ENCODE data around the gene TTLL3. TPM values are rescaled to one million over a fixed set of nuclear protein-coding genes. Genes with fewer than 3 reads are reported as not detected.

The TTLL3 gene
- total RNA-seq, 2 donors from 2014 or later = 21.6 to 35.0 TPM

GRCh38 chr3:9783954-9784353 is 26.1 kb upstream of the TTLL3 start:
- Histone ChIP-seq H3K27me3 (ENCODE audit: control insufficient read depth, insufficient read depth, low read length, poor library complexity, severe bottlenecking) (no peaks in the 10 kb centered on the region), H3K36me3 (ENCODE audit: control insufficient read depth, insufficient read depth, low read length) (peaks cover 54% of the 10 kb centered on the region), H3K9ac (ENCODE audit: extremely low read depth, low read length, poor library complexity, severe bottlenecking) (no peak overlapping the region), H3K27ac (ENCODE audit: low read depth, low read length) (no peak overlapping the region), H3K4me3 (ENCODE audit: low read length) (no peak overlapping the region), H3K4me1 (ENCODE audit: control insufficient read depth, insufficient read depth, low read length) (no peaks in the 10 kb centered on the region), H3K9me3 (ENCODE audit: control insufficient read depth, low read length) (no peaks in the 10 kb centered on the region)
- Mint-ChIP-seq H3K27me3 (ENCODE audit: insufficient read depth) (no peaks in the 10 kb centered on the region), H3K9me3 (no peaks in the 10 kb centered on the region), H3K36me3 (ENCODE audit: low read depth) (peaks cover 75% of the 10 kb centered on the region), H3K27ac (no peak overlapping the region), H3K4me3 (no peak overlapping the region), H3K4me1 (no peaks in the 10 kb centered on the region)
- no peak for TF ChIP-seq CTCF (conservative IDR thresholded peaks at IDR 0.05)
- WGBS, 2 experiments (ENCODE audit: insufficient coverage in 1 of 2, insufficient read length in 1 of 2) = 92 to 99% methylated on average over 10 to 14 of the region's 14 CpGs
- DNase-seq = no peak

GRCh38 chr3:9784965-9785364 is 25.1 kb upstream of the TTLL3 start:
- no peak for TF ChIP-seq CTCF (conservative IDR thresholded peaks at IDR 0.05)
- 97 to 100% methylated on average over 2 to 4 of the region's 4 CpGs for WGBS, 2 experiments (ENCODE audit: insufficient coverage in 1 of 2, insufficient read length in 1 of 2)
- no peaks in the 10 kb centered on the region for H3K27me3 Mint-ChIP-seq (ENCODE audit: insufficient read depth)

GRCh38 chr3:9785602-9786001 is 24.5 kb upstream of the TTLL3 start:
- no peak overlapping the region for H3K4me3 Mint-ChIP-seq
- 85 to 93% methylated on average over 6 to 7 of the region's 7 CpGs for WGBS, 2 experiments (ENCODE audit: insufficient coverage in 1 of 2, insufficient read length in 1 of 2)
- no peaks in the 10 kb centered on the region for H3K27me3 Mint-ChIP-seq (ENCODE audit: insufficient read depth)
- no peaks in the 10 kb centered on the region for H3K4me1 Mint-ChIP-seq
- Histone ChIP-seq H3K4me3 (ENCODE audit: low read length) (no peak overlapping the region), H3K36me3 (ENCODE audit: control insufficient read depth, insufficient read depth, low read length) (peaks cover 71% of the 10 kb centered on the region), H3K9ac (ENCODE audit: extremely low read depth, low read length, poor library complexity, severe bottlenecking) (no peak overlapping the region), H3K27ac (ENCODE audit: low read depth, low read length) (no peak overlapping the region), H3K9me3 (ENCODE audit: control insufficient read depth, low read length) (no peaks in the 10 kb centered on the region), H3K4me1 (ENCODE audit: control insufficient read depth, insufficient read depth, low read length) (no peaks in the 10 kb centered on the region), H3K27me3 (ENCODE audit: control insufficient read depth, insufficient read depth, low read length, poor library complexity, severe bottlenecking) (no peaks in the 10 kb centered on the region)
- DNase-seq = no peak
- H3K27ac Mint-ChIP-seq = no peak overlapping the region
- no peak for TF ChIP-seq CTCF (conservative IDR thresholded peaks at IDR 0.05)
- H3K9me3 Mint-ChIP-seq = no peaks in the 10 kb centered on the region
- H3K36me3 Mint-ChIP-seq (ENCODE audit: low read depth) = peaks cover 79% of the 10 kb centered on the region

More at GRCh38 chr3:9784965-9785364, 25.1 kb upstream of the TTLL3 start:
- no peak overlapping the region for H3K27ac ChIP-seq (ENCODE audit: low read depth, low read length)
- no peak for DNase-seq
- H3K36me3 ChIP-seq (ENCODE audit: control insufficient read depth, insufficient read depth, low read length) = peaks cover 64% of the 10 kb centered on the region
- no peaks in the 10 kb centered on the region for H3K27me3 ChIP-seq (ENCODE audit: control insufficient read depth, insufficient read depth, low read length, poor library complexity, severe bottlenecking)
- H3K4me3 ChIP-seq (ENCODE audit: low read length) = no peak overlapping the region
- Mint-ChIP-seq H3K4me3 (no peak overlapping the region), H3K27ac (no peak overlapping the region), H3K9me3 (no peaks in the 10 kb centered on the region), H3K4me1 (no peaks in the 10 kb centered on the region), H3K36me3 (ENCODE audit: low read depth) (peaks cover 81% of the 10 kb centered on the region)
- H3K4me1 ChIP-seq (ENCODE audit: control insufficient read depth, insufficient read depth, low read length) = no peaks in the 10 kb centered on the region
- H3K9me3 ChIP-seq (ENCODE audit: control insufficient read depth, low read length) = no peaks in the 10 kb centered on the region
- H3K9ac ChIP-seq (ENCODE audit: extremely low read depth, low read length, poor library complexity, severe bottlenecking) = no peak overlapping the region

Data from endodermal cell (in vitro differentiated cells).